Nephron progenitor cell (in vitro differentiated cells): ENCODE data around the gene ITGB6.

Source experiments
- DNase-seq: peaks from one replicate; pipeline ENCODE4 v3.0.0; 2021
- H3K27ac Mint-ChIP-seq: 2 replicates; pipeline ENCODE4 v1.8.0; 2021; ENCODE audit warnings: mild to moderate bottlenecking, moderate library complexity, mixed read lengths
- H3K27me3 Mint-ChIP-seq: 2 replicates; pipeline ENCODE4 v1.8.0; 2021; ENCODE audit warnings: mild to moderate bottlenecking, low read depth, mixed read lengths; ENCODE audit not compliant: poor library complexity
- H3K36me3 Mint-ChIP-seq: 2 replicates; pipeline ENCODE4 v1.8.0; 2021; ENCODE audit warnings: low read depth, mixed read lengths
- H3K4me1 Mint-ChIP-seq: 2 replicates; pipeline ENCODE4 v1.8.0; 2021; ENCODE audit warnings: mixed read lengths
- H3K4me3 Mint-ChIP-seq: 2 replicates; pipeline ENCODE4 v1.8.0; 2021; ENCODE audit warnings: mild to moderate bottlenecking, moderate library complexity, mixed read lengths
- H3K9me3 Mint-ChIP-seq: 2 replicates; pipeline ENCODE4 v1.8.0; 2021; ENCODE audit warnings: mild to moderate bottlenecking, moderate library complexity, mixed read lengths
- CTCF ChIP-seq: fragments of 200-600 bp; sonication (generic); IDR thresholded peaks from 2 replicates; pipeline ENCODE4 v1.5.0; 2021; ENCODE audit warnings: antibody characterized with exemption

The ITGB6 gene

DNA sequence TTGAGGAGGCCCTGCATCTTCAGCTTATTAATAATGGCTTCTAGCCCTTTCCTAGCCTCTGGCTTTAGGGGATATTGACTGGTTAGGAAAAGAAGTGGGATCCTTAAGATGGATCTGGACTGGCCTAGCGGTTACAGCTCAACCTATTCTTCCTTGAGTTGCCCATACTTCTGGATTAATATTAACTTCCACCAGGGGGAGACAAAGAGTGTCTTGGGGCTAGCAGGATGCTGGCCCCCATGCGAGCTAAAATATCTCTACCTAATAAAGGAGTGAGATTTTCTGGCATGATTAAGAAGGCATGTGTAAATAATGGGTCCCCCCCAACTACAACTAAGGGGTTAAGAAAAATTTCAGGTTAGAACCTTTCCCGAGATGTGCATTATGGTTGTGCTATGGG lies 114.4 kb downstream of the ITGB6 start:
- TF ChIP-seq CTCF, result no peak
- Mint-ChIP-seq H3K27me3 (peaks cover 2% of the 10 kb centered on the region), H3K27ac (no peak overlapping the region), H3K4me3 (no peak overlapping the region), H3K4me1 (no peaks in the 10 kb centered on the region), H3K9me3 (peaks cover 70% of the 10 kb centered on the region), H3K36me3 (peaks cover 15% of the 10 kb centered on the region)
- DNase-seq, result no peak

GRCh38 chr2:160077912-160078810 lies 121.9 kb downstream of the ITGB6 start:
- Mint-ChIP-seq H3K27ac (no peak overlapping the region), H3K27me3 (peaks cover 8% of the 10 kb centered on the region), H3K4me3 (no peak overlapping the region), H3K4me1 (no peaks in the 10 kb centered on the region), H3K36me3 (no peaks in the 10 kb centered on the region), H3K9me3 (peaks cover 36% of the 10 kb centered on the region)
- no peak for TF ChIP-seq CTCF
- no peak for DNase-seq

- peaks cover 8% of the 10 kb centered on the region for H3K27me3 Mint-ChIP-seq
- no peak for DNase-seq
- H3K36me3 Mint-ChIP-seq, result no peaks in the 10 kb centered on the region
- H3K27ac Mint-ChIP-seq, result no peak overlapping the region
- H3K9me3 Mint-ChIP-seq, result peaks cover 35% of the 10 kb centered on the region
- H3K4me1 Mint-ChIP-seq, result no peaks in the 10 kb centered on the region
- TF ChIP-seq CTCF, result no peak
- H3K4me3 Mint-ChIP-seq, result no peak overlapping the region
Measured at GRCh38 chr2:160076914-160077313, 123.2 kb downstream of the ITGB6 start.

DNA sequence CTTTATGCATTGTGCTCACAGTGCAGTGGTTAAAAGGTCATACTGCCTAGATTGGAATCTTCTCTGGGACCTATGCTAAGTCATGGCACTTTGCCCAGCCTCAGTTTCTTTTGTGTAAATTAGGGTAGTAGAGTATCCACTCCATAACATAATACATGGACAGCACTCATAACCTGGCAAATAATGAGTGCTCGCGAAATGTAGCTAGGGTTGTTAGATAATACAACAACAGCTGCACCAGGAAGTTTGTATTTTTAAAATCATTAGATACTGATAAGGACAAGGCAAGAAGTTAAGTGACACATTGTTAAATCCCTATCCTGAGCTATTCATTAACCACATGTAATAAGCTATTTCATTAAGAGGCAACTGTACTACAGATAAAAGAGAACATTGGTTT lies 123.8 kb downstream of the ITGB6 start:
- Mint-ChIP-seq H3K27ac (no peak overlapping the region), H3K4me1 (no peaks in the 10 kb centered on the region), H3K27me3 (peaks cover 8% of the 10 kb centered on the region), H3K36me3 (no peaks in the 10 kb centered on the region), H3K9me3 (peaks cover 37% of the 10 kb centered on the region), H3K4me3 (no peak overlapping the region)
- no peak for TF ChIP-seq CTCF
- no peak for DNase-seq

- Mint-ChIP-seq H3K27ac (no peak overlapping the region), H3K4me1 (no peaks in the 10 kb centered on the region), H3K4me3 (no peak overlapping the region), H3K9me3 (peaks cover 38% of the 10 kb centered on the region), H3K27me3 (peaks cover 3% of the 10 kb centered on the region), H3K36me3 (peaks cover 4% of the 10 kb centered on the region)
- TF ChIP-seq CTCF, result no peak
- DNase-seq, result no peak
Measured at GRCh38 chr2:160075171-160075570, 124.9 kb downstream of the ITGB6 start.
